K562 (cell line): ENCODE data around the gene SEMA6B. TPM values are rescaled to one million over a fixed set of nuclear protein-coding genes. Genes with fewer than 3 reads are reported as not detected.

Experiments
- CREB5 ChIP-seq: fragments of 250-450 bp; sonication (Bioruptor Pico); IDR thresholded peaks from 2 replicates; pipeline ENCODE4 v1.5.0; 2020; ENCODE audit warnings: mild to moderate bottlenecking
- ELF1 ChIP-seq: fragments of 200-800 bp; sonication (Bioruptor generic); IDR thresholded peaks from 2 replicates; pipeline ENCODE4 v1.6.1; 2016; ENCODE audit warnings: missing genetic modification characterization, missing compliant biosample characterization
- FOSL1 ChIP-seq: fragments of 200-800 bp; sonication (Bioruptor generic); conservative IDR thresholded peaks from 2 replicates; pipeline ENCODE4 v1.6.1; 2016; ENCODE audit warnings: missing genetic modification characterization, missing compliant biosample characterization
- FOXJ2 ChIP-seq: fragments of 200-800 bp; sonication (Bioruptor generic); IDR thresholded peaks from 2 replicates; pipeline ENCODE4 v1.6.1; 2016; ENCODE audit warnings: missing genetic modification characterization, missing compliant biosample characterization
- FOXM1 ChIP-seq, 2 experiments: fragments of 450-650 bp in 1 of 2; sonication (generic) in 1 of 2; formaldehyde crosslinking in 1 of 2; IDR thresholded peaks; 2 replicates each; pipeline versions ENCODE4 v1.6.1 to v1.9.0; 2017 to 2022; ENCODE audit warnings: low read depth in 2 of 2, mild to moderate bottlenecking in 2 of 2, missing genetic modification reagents in 1 of 2, moderate library complexity in 1 of 2
- MAFF ChIP-seq: IDR thresholded peaks from 2 replicates; pipeline ENCODE4 v1.6.1; 2012; ENCODE audit warnings: low read length, improper control_type of control experiment
- MEIS2 ChIP-seq: fragments of 450-650 bp; IDR thresholded peaks from 2 replicates; pipeline ENCODE4 v1.6.1; 2014; ENCODE audit warnings: mild to moderate bottlenecking; ENCODE audit not compliant: partially characterized antibody
- NR4A1 ChIP-seq, 2 experiments: fragments of 250-450 bp in 1 of 2; fragments of 450-650 bp in 1 of 2; sonication (Bioruptor Pico) in 1 of 2; IDR thresholded peaks; 2 replicates each; pipeline versions ENCODE4 v1.4.0 to v1.6.1; 2016 to 2020; ENCODE audit warnings: mild to moderate bottlenecking in 2 of 2, missing compliant biosample characterization in 1 of 2, missing genetic modification characterization in 1 of 2, moderate library complexity in 1 of 2
- PHTF2 ChIP-seq: fragments of 250-450 bp; sonication (Bioruptor Pico); IDR thresholded peaks from 2 replicates; pipeline ENCODE4 v1.5.0; 2021; ENCODE audit warnings: mild to moderate bottlenecking
- PTRF ChIP-seq: fragments of 450-650 bp; IDR thresholded peaks from 2 replicates; pipeline ENCODE4 v1.6.1; 2016; ENCODE audit warnings: mild to moderate bottlenecking, missing genetic modification characterization, missing compliant biosample characterization
- RBM25 ChIP-seq: fragments of 200-400 bp; formaldehyde crosslinking; IDR thresholded peaks from 2 replicates; pipeline ENCODE4 v1.6.1; 2018; ENCODE audit warnings: low read length, low read depth, moderate library complexity; ENCODE audit not compliant: severe bottlenecking
- ZFP30 ChIP-seq: fragments of 250-450 bp; sonication (Bioruptor Pico); IDR thresholded peaks from 2 replicates; pipeline ENCODE4 v1.8.0; 2022; ENCODE audit warnings: moderate library complexity, mild to moderate bottlenecking, inconsistent platforms, borderline replicate concordance
- ZNF274 ChIP-seq: IDR thresholded peaks from 2 replicates; pipeline ENCODE4 v1.6.1; 2011; ENCODE audit warnings: low read depth, mild to moderate bottlenecking, low read length, moderate library complexity, borderline replicate concordance
- polyA plus RNA-seq, 8 experiments: library from polyadenylated mRNA; depleted of rRNA in 4 of 8; stranded (reverse) in 5 of 8; unstranded in 3 of 8; fragments of >200 nt; fragmentation: Nextera tagmentation in 2 of 8; fragmentation: Illumina TruSeq in 1 of 8; extraction: Ambion mirVana in 2 of 8; extraction: Trizol in 1 of 8; gene quantifications; 2 replicates each; pipeline versions ENCODE4 v1.2.1 to v1.2.3, GENCODE V29; 2011 to 2014; ENCODE audit warnings: inconsistent platforms in 1 of 8, missing spikeins in 1 of 8
- total RNA-seq, 7 experiments: library from RNA; depleted of rRNA in 6 of 7; stranded (reverse); fragments of >200 nt in 6 of 7; fragmentation: Illumina TruSeq in 2 of 7; extraction: Trizol in 2 of 7; gene quantifications; 2 replicates each; pipeline versions ENCODE4 v1.2.1 to v1.2.3, GENCODE V29; 2011 to 2021; ENCODE audit warnings: low replicate concordance in 1 of 7
- TF ChIP-seq, protein P1 (sequence below): fragments of 200-800 bp; sonication (Bioruptor generic); IDR thresholded peaks from 2 replicates; pipeline ENCODE4 v1.6.1; 2017; ENCODE audit warnings: missing genetic modification characterization, missing compliant biosample characterization
- TF ChIP-seq, protein P2 (sequence below), 2 experiments: fragments of 450-650 bp in 1 of 2; sonication (generic) in 1 of 2; formaldehyde crosslinking in 1 of 2; IDR thresholded peaks in 1 of 2; conservative IDR thresholded peaks in 1 of 2; 2 replicates each; pipeline versions ENCODE4 v1.6.1 to v1.8.1; 2016 to 2023; ENCODE audit warnings: mild to moderate bottlenecking in 2 of 2, moderate library complexity in 2 of 2, inconsistent platforms in 1 of 2, missing genetic modification reagents in 1 of 2
- TF ChIP-seq, protein P3 (sequence below): fragments of 450-650 bp; IDR thresholded peaks from 2 replicates; pipeline ENCODE4 v1.6.1; 2018; ENCODE audit not compliant: partially characterized antibody

The SEMA6B gene
- total and polyA plus RNA-seq, 9 of the 15 experiments (the other 6 are each of a cell fraction or from before 2014, with no cell fraction given): 0.65 to 4.6 (median 2.5) TPM; not detected in 2

DNA sequence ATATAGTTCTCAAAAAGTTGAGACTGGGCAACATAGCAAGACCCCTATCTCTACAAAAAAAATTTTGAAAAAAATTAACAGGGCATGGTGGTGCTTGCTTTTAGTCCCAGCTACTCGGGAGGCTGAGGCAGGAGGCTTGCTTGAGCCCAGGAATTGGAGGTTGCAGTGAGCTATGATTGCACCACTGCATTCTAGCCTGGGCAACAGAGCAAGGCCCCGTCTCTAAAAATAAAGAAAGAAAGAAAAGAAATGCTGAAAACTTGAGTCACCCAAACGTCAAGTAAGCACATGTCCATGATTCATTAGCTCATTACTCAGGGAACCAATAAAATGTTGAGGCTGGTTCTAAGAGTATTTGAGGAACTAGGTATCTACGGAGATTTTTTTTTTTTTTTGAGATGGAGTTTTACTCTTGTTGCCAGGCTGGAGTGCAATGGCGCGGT lies 33.9 kb upstream of the SEMA6B start (continued):
- TF ChIP-seq NR4A1 (CRISPR knock-in tag; IDR thresholded peaks at IDR 0.05): no peak
- no peak for TF ChIP-seq NR4A1 (tag; IDR thresholded peaks at IDR 0.05)
- no peak for TF ChIP-seq ZNF274
- no peak for TF ChIP-seq MAFF
- TF ChIP-seq RBM25: peak; percentile 65
- TF ChIP-seq, protein P1, sequence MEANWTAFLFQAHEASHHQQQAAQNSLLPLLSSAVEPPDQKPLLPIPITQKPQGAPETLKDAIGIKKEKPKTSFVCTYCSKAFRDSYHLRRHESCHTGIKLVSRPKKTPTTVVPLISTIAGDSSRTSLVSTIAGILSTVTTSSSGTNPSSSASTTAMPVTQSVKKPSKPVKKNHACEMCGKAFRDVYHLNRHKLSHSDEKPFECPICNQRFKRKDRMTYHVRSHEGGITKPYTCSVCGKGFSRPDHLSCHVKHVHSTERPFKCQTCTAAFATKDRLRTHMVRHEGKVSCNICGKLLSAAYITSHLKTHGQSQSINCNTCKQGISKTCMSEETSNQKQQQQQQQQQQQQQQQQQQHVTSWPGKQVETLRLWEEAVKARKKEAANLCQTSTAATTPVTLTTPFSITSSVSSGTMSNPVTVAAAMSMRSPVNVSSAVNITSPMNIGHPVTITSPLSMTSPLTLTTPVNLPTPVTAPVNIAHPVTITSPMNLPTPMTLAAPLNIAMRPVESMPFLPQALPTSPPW (CRISPR knock-in tag): no peak
- TF ChIP-seq FOSL1 (tag): 0 out of 2 replicates have a peak, but pooled peaks have one; percentile 27
- TF ChIP-seq PTRF (tag): no peak
- TF ChIP-seq MEIS2: peak; percentile 57
- TF ChIP-seq, protein P2, sequence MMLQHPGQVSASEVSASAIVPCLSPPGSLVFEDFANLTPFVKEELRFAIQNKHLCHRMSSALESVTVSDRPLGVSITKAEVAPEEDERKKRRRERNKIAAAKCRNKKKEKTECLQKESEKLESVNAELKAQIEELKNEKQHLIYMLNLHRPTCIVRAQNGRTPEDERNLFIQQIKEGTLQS (IDR thresholded peaks at IDR 0.05): peak; percentile 22; the same call in 1 of the 2 replicates
- TF ChIP-seq, protein P2 (CRISPR knock-in tag; conservative IDR thresholded peaks at IDR 0.05): no peak
- no peak for TF ChIP-seq FOXJ2 (tag)
- TF ChIP-seq, protein P3, sequence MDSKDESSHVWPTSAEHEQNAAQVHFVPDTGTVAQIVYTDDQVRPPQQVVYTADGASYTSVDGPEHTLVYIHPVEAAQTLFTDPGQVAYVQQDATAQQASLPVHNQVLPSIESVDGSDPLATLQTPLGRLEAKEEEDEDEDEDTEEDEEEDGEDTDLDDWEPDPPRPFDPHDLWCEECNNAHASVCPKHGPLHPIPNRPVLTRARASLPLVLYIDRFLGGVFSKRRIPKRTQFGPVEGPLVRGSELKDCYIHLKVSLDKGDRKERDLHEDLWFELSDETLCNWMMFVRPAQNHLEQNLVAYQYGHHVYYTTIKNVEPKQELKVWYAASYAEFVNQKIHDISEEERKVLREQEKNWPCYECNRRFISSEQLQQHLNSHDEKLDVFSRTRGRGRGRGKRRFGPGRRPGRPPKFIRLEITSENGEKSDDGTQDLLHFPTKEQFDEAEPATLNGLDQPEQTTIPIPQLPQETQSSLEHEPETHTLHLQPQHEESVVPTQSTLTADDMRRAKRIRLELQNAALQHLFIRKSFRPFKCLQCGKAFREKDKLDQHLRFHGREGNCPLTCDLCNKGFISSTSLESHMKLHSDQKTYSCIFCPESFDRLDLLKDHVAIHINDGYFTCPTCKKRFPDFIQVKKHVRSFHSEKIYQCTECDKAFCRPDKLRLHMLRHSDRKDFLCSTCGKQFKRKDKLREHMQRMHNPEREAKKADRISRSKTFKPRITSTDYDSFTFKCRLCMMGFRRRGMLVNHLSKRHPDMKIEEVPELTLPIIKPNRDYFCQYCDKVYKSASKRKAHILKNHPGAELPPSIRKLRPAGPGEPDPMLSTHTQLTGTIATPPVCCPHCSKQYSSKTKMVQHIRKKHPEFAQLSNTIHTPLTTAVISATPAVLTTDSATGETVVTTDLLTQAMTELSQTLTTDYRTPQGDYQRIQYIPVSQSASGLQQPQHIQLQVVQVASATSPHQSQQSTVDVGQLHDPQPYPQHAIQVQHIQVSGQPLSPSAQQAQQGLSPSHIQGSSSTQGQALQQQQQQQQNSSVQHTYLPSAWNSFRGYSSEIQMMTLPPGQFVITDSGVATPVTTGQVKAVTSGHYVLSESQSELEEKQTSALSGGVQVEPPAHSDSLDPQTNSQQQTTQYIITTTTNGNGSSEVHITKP: no peak
- TF ChIP-seq ZFP30 (CRISPR knock-in tag): no peak
- no peak for TF ChIP-seq ELF1 (tag)
- no peak for TF ChIP-seq PHTF2 (CRISPR knock-in tag)
- TF ChIP-seq CREB5 (CRISPR knock-in tag): no peak
- no peak for TF ChIP-seq FOXM1 (IDR thresholded peaks at IDR 0.05; ENCODE audit: low read depth)
- TF ChIP-seq FOXM1 (CRISPR knock-in tag; IDR thresholded peaks at IDR 0.05; ENCODE audit: low read depth): no peak
